Erythroblast (primary cell): ENCODE results near the gene N4BP2L2.

Experiments
- GATA1 ChIP-seq: IDR thresholded peaks from 2 replicates; pipeline ENCODE4 v1.6.1; 2011; ENCODE audit warnings: low read depth, mild to moderate bottlenecking, control low read depth, low read length, moderate library complexity
- POLR2A ChIP-seq: IDR thresholded peaks from 2 replicates; pipeline ENCODE4 v1.6.1; 2011; ENCODE audit warnings: mild to moderate bottlenecking, low read length

DNA sequence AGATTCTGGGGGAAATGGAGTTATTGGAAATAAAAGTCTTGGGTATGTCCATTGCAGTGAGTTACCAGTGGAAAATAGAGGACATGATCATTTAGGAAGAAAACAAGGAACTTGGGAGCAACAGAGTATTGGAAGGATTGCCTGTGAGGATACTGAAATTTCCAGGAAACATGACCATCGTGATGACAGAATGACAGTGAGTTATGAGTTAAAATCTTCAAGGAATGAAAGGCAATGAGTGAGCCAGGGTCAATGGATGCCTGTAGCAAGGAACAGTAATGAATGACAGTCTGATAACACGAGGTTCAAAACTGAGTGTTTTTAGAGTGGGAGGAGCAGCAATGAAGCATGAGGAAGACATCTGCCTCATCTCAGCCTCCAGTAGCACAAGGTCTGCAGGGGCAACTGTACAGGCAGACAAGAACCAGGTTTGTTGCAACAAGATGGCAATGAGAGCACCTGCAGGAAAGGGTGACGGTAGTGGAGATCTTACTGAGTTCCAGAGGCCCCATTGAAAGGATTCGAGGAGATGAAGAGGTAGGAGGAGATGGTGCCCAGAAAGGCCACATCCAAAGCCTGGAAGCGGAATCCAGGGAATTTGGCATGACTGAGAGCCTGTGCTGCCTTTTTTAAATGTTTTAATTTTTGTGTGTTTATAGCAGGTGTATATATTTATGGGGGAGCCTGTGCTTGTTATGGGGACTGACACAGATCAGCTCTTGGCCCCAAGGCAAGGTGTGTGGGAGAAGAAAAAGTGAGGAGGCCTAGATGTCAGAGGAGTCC, 154.6 kb downstream of the N4BP2L2 start:
- no peak for TF ChIP-seq POLR2A
- TF ChIP-seq GATA1: no peak
